Measurements from ENCODE around the gene KCNK17.

Gene KCNK17

DNA sequence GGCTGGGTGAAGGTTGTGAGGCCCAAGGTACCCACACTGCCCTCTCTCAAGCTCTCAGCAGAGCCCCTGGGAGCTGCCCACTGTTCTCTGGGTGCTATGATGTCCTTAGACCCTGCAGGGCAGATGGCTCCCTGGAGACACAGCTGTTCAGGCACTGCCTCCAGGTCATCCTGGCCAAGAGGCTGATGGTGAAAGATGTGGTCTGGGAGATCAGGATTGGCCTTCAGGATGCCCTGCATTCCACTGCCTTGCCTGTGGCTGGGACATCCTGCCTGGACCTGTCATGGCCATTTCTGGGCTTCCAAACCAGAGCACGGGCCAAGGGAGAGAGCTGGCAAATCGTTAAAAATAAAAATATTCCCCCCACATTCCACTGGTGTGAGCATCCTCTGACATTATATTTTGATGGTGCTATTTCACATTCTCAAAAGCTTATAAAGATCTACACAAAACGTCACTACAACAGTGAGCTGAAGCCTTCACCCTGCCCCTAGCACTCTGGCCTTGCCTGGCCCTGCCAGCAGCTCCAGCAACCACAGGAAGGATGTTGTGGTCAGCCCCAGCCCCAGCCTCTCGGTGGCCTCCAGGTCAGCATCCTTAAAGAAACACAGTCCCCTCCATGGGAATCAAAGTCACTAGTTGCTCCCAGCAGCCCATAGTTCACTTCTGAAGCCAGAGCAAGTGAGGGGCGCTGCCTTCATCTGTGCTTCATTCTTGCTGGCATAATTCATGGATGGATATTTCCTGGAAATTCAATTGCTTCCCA lies 21.7 kb upstream of the KCNK17 start:
- DNase-seq, result no peak

DNA sequence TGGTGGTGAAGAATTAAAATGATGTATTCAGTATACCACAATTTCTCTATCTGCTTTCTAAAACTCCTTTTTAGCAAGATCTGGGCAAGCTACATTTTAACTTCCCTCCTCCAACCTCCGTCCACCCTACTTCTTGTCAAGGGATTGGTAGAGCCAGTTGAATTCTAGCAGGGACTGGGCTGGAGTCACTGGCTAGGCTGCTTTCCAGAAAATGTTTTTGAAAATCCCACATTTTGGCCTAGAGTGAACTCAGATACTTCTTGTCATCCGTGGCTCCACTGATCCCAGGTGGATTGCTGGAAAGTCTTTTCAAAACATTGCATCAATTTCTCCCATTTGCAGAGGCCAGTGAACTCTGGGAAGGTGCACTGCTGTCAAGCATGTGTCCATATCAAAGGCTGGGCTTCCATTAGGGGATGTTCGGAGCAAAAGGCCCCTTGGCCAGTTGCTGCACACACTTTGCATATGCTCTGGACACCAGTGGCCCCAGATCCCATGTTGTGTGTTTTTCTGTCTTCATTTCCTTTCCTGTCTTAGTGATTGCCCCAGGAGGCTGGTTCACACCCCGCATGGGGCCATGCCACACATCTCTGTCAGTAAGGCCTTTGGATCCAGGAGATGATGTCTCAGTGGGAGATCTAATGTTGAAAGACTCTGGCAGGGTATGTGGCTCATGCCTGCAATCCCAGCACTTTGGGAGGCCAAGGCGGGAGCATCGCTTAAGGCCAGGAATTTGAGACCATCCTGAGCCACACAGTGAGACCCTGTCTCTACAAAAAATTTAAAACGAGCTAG lies 19.6 kb upstream of the KCNK17 start:
- DNase-seq, result no peak

GRCh38 chr6:39330476-39330875 lies 16.3 kb upstream of the KCNK17 start:
- no peak for DNase-seq

GRCh38 chr6:39330057-39330456 lies 15.8 kb upstream of the KCNK17 start:
- DNase-seq, result no peak

GRCh38 chr6:39328066-39328465 lies 13.8 kb upstream of the KCNK17 start:
- no peak for DNase-seq

GRCh38 chr6:39327507-39327906 lies 13.3 kb upstream of the KCNK17 start:
- no peak for DNase-seq

DNA sequence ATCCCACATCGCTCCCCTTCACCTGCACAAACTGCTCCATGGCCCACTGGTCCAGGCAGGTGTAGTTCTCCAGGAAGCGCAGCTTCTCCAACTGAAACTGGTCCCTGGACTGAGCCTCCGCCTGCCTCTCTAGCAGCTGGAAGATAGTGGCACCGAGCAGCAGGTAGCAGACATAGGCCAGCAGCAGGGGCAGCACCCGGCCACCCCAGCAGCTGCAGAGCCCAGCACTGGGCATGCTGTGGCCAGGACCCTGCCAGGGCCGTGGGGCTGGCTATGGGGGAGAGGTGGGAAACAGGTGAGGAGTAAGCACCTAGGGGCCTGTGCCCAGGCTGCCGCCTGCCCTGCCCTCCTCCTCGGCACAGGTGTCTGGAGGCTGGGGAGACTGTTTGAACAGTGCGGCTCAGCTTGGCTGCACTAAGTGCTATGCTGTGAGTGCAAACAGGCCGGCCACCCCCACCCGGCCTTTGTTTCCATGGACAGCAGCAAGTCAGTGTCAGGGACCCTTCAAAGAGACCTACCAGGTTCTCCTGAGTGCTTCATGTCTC lies 8.2 kb upstream of the KCNK17 start, which contains the start of gene KCNK16:
Gene KCNK16, minus strand, starts transcription at position 397 of the 545 bp plus-strand sequence. Its CDS starts 162 bp downstream, at position 235.
- DNase-seq, result no peak

DNA sequence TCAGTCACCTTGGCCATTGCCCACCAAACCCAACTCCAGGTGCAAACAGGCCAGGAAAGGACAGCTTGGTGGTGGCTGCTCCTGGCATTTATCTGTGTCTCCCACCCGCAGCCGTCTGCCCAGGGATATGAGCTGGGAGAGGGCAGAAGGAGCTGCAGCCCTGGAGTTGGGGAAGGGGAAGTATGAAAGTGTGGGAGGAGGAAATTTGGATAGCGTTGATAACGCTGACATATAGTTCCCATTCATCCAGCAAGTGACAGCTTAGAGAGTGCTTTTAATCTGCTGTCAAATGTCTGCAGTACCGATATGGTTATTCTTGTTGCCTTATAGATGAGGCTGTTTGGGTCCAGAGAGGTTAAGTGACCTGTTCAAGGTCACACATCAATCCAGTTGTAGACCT lies 7.5 kb upstream of the KCNK17 start:
- no peak for DNase-seq

DNA sequence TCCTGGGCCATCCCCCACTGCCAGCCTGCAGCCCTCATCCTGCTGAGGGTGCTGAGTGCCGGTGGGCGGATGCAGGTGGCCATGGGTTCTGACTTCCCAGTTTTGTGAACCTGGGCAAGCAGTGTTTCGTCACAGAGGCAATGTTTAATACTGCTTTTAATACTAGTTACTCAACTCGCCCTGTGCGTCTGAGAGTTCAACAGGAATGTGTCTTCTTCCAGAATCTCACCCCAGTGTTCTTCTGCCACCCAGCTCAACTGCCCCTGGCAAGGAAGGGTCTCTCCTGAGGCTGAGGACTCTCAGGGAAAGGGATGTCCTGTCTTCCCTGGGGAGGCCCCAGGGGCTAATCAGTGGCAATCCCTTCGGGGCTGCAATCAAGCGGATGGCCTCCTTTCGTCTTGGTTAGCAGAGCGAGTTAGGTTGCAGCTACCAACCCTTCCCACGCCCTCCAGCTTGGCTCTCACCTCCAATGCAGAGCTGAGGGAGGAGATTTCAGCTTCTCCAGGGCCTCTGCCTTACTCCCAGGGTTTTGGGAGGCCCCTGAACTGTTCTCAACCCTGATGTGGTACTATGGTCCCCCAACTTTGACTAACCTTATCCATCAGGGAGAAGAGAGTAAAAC lies 6.3 kb upstream of the KCNK17 start:
- no peak for DNase-seq

- DNase-seq, result no peak
These were observed 5.6 kb upstream of the KCNK17 start for GRCh38 chr6:39319621-39320362.

DNA sequence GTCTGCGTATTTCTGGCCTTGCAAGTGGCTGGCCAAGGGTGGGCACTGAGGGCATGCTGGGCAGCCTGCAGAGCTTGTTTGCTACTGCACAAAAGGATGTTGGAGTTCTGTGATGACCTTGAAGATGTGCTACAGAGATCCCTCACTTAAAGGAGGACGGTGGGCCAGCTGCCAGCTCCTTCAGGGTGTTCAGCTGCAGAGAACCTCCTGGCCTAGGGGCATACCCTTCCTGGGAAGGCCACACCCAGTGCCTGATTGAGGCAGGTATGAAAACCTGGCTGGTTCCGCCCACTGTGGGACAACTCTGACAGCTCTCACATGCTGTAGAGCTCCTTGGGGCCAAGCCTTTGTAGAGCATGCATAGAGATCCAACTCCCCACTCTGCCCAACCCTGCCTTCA lies 3.0 kb upstream of the KCNK17 start:
- DNase-seq, result no peak

- peak; percentile 18 for DNase-seq
These were observed 520 bp downstream of the KCNK17 start for GRCh38 chr6:39313526-39314272.

DNA sequence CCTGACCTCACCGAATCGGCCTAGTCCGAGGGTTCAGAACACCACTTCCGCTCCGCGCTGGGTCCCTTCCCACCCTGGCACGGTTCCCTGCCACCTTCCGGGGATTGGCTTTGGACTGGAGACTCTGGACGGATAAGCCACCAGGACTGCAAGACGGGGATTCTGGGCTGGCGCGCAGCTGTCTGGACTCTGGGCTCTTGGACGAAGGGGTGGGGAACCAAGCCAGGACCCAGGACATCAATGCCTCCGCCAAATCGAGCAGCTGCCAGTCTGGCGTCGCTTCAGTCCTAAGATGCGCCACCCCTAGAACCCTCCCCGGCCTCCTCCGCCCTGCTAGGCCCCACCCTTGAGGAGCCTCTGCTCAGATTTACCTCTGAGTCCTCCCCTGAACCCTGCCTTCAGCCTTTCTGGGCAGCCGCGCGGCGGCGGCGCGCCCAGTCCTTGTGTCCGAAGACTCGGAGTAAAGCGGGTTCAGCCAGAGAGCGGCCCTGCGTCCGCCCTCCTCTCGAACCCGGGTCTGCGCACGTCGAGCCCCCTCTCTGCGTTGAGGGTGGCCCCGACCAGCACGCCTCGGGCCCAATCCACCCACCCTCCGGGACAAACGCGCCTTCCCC lies 1.2 kb downstream of the KCNK17 start:
- no peak for DNase-seq

DNA sequence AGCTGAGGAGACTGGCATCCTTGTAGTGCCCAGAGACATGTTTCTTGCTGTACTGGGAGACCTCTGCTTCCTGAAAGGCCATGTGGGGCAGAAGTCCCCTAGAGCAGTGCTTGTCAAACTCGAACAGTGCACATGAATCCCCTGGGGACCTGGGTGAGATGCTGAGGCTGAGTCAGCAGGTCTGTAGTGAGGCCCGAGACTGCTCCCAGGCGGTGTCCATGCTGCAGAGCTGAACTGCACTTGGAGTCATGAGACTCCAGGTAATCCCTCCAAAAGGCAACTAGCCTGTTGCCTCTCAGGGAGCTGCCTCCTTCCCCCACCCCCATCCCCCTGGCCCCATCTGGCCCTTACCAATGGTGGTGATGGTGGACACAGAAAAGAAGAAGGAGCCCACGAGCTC lies 3.7 kb downstream of the KCNK17 start:
- DNase-seq, result no peak

DNA sequence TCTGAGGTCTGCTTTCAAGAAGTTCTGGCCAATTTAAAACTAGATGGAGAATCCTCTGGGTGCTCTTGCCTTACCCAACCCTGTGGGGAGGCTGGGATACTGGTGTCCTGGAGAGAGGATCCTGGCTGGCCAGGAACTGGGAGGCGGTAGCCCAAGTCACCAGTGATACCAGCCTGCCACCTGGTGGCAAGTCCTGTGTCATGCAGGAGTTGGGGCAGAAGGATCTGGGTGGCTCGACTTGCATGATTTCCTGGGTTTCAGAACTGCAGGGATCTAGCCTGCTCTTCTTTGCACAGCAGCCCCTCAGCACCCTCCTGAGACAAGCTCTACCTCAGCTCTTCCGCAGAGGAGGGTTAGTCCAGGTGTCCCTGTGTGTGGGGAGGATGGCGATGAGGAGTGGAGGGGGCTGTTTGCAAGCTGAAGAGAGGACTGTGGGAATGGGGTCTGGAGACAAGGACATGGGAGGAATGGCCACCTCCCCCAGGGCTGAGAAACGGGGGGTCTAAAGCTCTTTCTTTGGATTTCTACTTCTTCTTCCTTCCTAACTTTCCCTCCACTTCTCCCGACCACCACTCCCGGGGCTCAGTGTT lies 4.2 kb downstream of the KCNK17 start:
- DNase-seq, result peak; percentile 74

DNA sequence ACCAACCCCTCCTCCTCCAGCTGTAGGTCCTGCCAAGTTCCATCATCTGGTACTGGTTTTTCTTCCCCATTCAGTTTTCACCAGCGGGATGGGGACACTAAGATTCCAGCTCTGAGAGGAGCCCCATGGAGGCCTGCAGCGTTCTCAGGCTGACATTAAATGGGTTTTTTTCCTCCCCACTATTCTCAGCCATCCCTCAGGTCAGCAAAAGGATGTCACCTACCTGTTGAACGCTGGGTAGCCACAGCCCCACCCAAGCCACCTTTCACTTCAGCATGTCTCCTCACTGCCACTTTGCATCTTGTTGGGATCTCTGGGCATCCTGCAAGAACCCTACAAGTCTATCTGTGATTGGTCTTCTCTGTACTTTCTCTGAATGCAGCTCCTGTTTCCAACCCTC lies 6.8 kb downstream of the KCNK17 start:
- DNase-seq, result no peak

DNA sequence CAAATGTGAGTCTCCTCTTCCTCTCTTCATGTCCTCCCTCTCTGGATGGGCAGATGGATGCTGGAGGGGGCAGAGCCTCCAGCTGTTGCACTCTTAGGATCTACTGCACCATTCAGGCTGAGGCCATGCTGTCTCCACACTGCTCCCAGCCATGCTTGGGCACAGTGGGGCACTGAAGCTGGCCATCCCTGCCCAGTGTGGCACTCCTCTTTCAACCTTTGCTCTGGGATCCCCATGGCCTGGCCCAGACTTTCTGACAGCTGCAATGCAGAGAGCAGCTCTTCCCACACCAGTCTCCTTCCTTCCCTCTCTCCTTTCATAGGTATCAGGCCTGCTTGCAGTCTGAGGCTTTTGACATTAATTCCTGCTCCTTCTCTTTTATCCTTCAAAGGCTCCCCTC lies 9.3 kb downstream of the KCNK17 start:
- DNase-seq, result no peak

GRCh38 chr6:39303425-39304153 lies 10.6 kb downstream of the KCNK17 start:
- no peak for DNase-seq

DNA sequence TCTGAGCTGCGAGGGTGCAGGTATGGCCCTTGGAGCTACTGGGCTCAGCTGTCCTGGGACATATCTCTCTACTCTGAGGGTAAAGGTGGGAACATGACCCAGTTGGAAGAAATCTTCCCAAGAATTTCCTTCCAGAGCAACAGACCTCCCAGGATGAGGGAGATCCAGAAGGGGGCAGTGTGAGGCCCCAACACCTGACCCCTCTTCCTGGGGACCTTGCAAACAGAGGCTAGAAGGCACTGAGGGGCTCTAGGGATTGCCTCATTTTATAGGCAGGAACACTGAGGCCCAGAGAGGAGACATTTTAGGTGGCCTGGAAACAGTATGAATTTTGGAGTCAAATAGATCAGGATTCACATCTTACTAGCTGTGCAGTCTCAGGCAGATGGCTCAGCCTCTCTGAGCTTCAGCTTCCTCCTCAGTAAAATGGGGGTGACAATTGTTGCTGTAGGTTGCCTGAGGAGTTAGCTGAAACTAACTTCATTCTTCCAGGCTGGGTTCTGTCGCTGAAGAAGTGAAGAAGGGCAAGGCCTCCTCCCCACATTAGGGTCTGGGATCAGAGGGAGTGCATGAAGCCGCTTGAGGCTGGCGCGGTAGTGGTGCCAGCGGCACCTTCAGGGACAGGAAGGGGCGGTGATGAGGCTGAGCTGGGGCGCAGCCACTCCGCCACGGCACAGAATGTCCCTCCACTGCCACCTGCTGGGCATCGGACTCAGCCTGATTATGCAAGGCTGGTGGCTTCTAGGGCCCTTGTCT lies 11.4 kb downstream of the KCNK17 start:
- DNase-seq, result peak; percentile 94

DNA sequence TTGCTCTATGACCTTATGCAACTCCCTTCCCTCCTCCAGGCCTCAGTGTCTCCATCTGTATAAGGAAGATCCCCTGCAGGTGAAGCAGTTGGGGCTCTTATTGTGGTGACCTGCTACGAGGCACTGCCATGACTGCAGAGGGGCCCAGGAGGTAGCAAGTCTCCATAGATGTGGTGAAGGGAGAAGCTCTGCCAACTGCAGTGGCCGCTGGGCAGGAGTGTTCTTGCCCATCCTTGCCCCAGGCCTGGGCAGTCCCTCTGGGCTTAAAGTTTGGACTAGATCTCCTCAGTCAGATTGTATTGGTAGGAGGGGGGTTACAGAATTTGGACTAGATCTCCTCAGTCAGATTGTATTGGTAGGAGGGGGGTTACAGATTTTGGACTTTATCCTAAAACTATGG lies 12.2 kb downstream of the KCNK17 start:
- no peak for DNase-seq
